Fibroblast of the aortic adventitia (primary cell): ENCODE data around the gene LAMA4. TPM values are rescaled to one million over a fixed set of nuclear protein-coding genes. Genes with fewer than 3 reads are reported as not detected.

Experiments used
- DNase-seq: peaks from one replicate; pipeline ENCODE4 v3.0.0-alpha.2; 2010; ENCODE audit warnings: low read depth
- H3K4me3 ChIP-seq: 2 replicates; pipeline ENCODE4 v1.5.1; 2011; ENCODE audit warnings: low read depth, mild to moderate bottlenecking, control low read depth, low read length, moderate library complexity
- CTCF ChIP-seq: IDR thresholded peaks from 2 replicates; pipeline ENCODE4 v1.5.1; 2011; ENCODE audit warnings: mild to moderate bottlenecking, low read length, control low read depth, inconsistent platforms; ENCODE audit not compliant: insufficient read depth
- total RNA-seq: library from RNA; depleted of rRNA; stranded (reverse); fragments of >200 nt; gene quantifications from 2 replicates; pipeline ENCODE4 v1.2.3, GENCODE V29; 2012; ENCODE audit warnings: low replicate concordance

The LAMA4 gene
- total RNA-seq, 1 donor, result 306 TPM

GRCh38 chr6:112160745-112161144, 93.6 kb downstream of the LAMA4 start:
- TF ChIP-seq CTCF, result no peak
- H3K4me3 ChIP-seq, result no peak overlapping the region
- DNase-seq, result no peak

GRCh38 chr6:112156668-112157067, 97.7 kb downstream of the LAMA4 start:
- DNase-seq, result no peak
- TF ChIP-seq CTCF, result no peak
- H3K4me3 ChIP-seq, result no peak overlapping the region

- no peak overlapping the region for H3K4me3 ChIP-seq
- peak; percentile 77 for DNase-seq
- no peak for TF ChIP-seq CTCF
Observed at GRCh38 chr6:112155886-112156285, 98.5 kb downstream of the LAMA4 start.

- no peak overlapping the region for H3K4me3 ChIP-seq
- no peak for DNase-seq
- no peak for TF ChIP-seq CTCF
Observed at GRCh38 chr6:112154711-112155110, 99.7 kb downstream of the LAMA4 start.

- no peak for TF ChIP-seq CTCF
- peak; percentile 61 for DNase-seq
- no peak overlapping the region for H3K4me3 ChIP-seq
Observed at GRCh38 chr6:112153926-112154607, 100.3 kb downstream of the LAMA4 start.

- no peak overlapping the region for H3K4me3 ChIP-seq
- TF ChIP-seq CTCF, result peak; percentile 24
- peak; percentile 73 for DNase-seq
Observed at GRCh38 chr6:112150363-112150762, 104.0 kb downstream of the LAMA4 start.
